ENCODE results near the gene ADH6.
"Not testable (repeated sequence)": the region's sequence is repeated elsewhere in the genome, so short reads cannot be mapped to it uniquely, and the experiment has no call there.

The ADH6 gene

GRCh38 chr4:99200138-99200537 is 18.9 kb downstream of the ADH6 start:
- in situ Hi-C loops (cut with HindIII; ENCODE audit: low sequenced_read_pairs): no loop called here

- in situ Hi-C loops (cut with HindIII; ENCODE audit: low sequenced_read_pairs): no loop called here
These were observed 28.7 kb downstream of the ADH6 start for GRCh38 chr4:99190336-99190735.

GRCh38 chr4:99189900-99190299 is 29.1 kb downstream of the ADH6 start:
- in situ Hi-C loops (cut with HindIII; ENCODE audit: low sequenced_read_pairs): not testable (repeated sequence)

- in situ Hi-C loops (cut with HindIII; ENCODE audit: low sequenced_read_pairs): no loop called here
These were observed 33.0 kb downstream of the ADH6 start for GRCh38 chr4:99186029-99186428.

GRCh38 chr4:99185581-99185980 is 33.5 kb downstream of the ADH6 start:
- in situ Hi-C loops (cut with HindIII; ENCODE audit: low sequenced_read_pairs): no loop called here

GRCh38 chr4:99180382-99181070 is 38.5 kb downstream of the ADH6 start:
- in situ Hi-C loops (cut with HindIII; ENCODE audit: low sequenced_read_pairs): no loop called here

GRCh38 chr4:99179626-99180025 is 39.4 kb downstream of the ADH6 start:
- in situ Hi-C loops (cut with HindIII; ENCODE audit: low sequenced_read_pairs): no loop called here

GRCh38 chr4:99179178-99179577 is 39.9 kb downstream of the ADH6 start:
- in situ Hi-C loops (cut with HindIII; ENCODE audit: low sequenced_read_pairs): no loop called here

- in situ Hi-C loops (cut with HindIII; ENCODE audit: low sequenced_read_pairs): no loop called here
These were observed 52.5 kb downstream of the ADH6 start for GRCh38 chr4:99166544-99166943.

- in situ Hi-C loops (cut with HindIII; ENCODE audit: low sequenced_read_pairs): no loop called here
These were observed 53.1 kb downstream of the ADH6 start for GRCh38 chr4:99165978-99166377.

GRCh38 chr4:99161373-99162099 is 57.5 kb downstream of the ADH6 start:
- in situ Hi-C loops (cut with HindIII; ENCODE audit: low sequenced_read_pairs): no loop called here

GRCh38 chr4:99159699-99160098 is 59.3 kb downstream of the ADH6 start:
- in situ Hi-C loops (cut with HindIII; ENCODE audit: low sequenced_read_pairs): no loop called here

- in situ Hi-C loops (cut with HindIII; ENCODE audit: low sequenced_read_pairs): no loop called here
These were observed 61.5 kb downstream of the ADH6 start for GRCh38 chr4:99157478-99157935.

GRCh38 chr4:99156992-99157391 is 62.1 kb downstream of the ADH6 start:
- in situ Hi-C loops (cut with HindIII; ENCODE audit: low sequenced_read_pairs): no loop called here

GRCh38 chr4:99154658-99155342 is 64.2 kb downstream of the ADH6 start:
- in situ Hi-C loops (cut with HindIII; ENCODE audit: low sequenced_read_pairs): no loop called here
